ENCODE measurements around the gene DGCR8.

Gene DGCR8

DNA sequence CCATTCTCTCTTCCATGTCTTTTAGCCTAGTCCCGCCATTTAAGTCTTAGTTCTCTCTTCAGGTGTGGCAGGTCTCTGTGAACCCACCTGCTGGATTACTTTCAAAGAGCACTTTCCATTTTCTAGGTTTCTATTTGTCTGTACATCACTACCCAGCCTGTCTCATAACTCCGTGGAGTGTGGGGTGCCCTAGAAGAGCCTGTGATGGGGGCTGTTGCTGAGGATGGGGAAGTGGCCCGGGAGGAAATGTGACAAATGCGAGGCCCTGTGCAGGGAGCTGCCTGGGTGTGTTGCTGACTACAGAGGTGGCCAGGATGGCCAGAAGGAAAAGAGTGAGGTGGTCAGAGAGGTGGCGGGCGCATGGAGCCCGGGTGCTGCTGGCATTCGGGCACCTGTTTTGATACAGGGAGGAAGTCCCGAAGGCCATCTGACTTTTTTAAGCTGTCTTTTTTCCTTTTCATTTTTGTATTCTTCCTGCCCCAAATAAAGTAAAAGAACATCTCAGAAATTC, 10.7 kb downstream of the DGCR8 start:
- DNase-seq (ENCODE audit: low spot score): no peak

DNA sequence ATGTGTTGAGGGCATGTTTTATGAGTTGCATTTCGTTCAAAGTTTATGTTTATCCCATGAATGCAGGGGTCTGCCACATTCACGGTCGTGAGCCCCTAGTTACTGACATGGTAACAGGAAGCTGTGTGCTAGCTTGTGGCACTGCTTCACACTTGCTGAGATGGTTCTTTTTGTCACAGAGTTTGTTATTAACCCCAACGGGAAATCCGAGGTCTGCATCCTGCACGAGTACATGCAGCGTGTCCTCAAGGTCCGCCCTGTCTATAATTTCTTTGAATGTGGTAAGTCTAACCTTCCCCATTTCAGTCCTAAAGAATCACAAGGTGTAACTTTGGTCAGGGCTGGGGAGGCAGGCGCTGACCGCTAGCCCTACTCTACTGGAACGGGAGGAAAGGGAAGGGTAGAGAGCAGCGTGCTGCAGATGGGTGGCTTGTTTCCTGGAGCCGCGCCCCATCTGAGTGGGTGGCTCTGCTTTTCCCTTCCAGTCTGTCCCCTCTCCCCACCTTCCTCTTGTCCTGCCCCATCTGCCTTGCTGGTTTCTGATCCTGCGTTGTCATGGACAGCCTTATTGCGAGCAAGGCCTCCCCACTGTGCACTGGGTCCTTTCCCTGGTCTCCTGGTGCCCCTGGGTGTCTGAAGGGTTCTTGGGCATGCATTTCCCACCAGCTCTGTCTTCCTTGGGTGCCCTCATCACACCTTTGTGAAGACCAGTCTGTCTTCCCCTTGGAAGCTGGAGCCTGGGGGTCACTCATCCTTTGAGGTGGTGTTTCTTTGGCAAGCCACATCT, 11.8 kb downstream of the DGCR8 start:
- DNase-seq (ENCODE audit: low spot score): no peak

DNA sequence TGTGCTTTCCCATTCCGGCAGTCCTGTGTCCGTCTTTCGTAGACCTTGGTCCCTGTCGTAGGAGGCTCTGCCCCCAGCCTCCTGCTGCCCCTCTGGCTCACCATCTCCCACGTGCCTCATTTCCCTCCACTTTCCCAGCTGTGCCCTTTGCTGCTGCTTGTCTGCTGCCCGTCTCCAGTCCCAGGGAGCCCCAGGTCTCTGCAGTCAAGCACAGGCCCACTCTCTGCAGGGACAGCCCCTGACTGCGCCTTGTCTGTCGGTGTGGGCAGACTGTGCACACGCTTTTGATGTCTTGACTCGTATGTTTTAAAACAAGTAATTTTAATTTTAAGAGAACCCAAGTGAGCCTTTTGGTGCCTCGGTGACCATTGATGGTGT, 12.4 kb downstream of the DGCR8 start:
- DNase-seq (ENCODE audit: low spot score): no peak

DNA sequence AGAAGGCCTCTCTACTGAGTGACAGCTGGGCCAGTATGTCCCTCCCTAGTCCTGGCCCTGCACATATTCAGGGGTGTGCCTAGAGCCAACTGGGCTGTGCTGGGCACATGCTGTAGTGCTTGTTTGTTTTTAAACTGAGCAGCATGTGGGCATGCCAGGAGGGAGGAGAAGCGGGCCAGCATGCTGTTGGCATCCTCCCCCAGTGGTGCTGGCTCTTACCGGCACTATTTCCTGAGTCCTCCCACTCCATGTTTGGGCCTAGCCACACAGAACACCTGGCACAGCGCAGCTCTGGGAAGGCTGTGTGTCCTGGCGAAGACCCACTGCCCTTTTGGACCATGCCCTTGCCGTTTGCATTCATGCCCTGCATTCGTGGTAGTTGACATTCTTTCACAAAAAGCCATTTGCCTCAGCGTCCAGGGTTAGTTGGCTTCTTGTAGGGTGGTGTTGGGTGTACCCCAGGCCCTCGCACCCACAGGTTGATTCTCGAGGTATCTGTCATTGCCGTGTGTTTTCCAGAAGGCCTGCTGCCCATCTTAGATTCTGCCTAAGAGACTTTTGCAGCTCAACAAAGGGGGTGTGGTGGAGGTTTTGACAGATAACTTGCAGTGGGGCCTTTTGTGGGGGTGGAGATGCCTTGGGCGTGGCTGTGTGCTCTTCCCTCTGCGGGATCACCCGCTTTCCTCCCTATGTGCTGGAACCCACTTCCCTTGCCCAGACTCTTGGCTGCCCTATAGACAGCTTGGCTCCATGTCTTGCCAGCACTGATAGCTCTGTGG, 13.6 kb downstream of the DGCR8 start:
- DNase-seq (ENCODE audit: low spot score): no peak

DNA sequence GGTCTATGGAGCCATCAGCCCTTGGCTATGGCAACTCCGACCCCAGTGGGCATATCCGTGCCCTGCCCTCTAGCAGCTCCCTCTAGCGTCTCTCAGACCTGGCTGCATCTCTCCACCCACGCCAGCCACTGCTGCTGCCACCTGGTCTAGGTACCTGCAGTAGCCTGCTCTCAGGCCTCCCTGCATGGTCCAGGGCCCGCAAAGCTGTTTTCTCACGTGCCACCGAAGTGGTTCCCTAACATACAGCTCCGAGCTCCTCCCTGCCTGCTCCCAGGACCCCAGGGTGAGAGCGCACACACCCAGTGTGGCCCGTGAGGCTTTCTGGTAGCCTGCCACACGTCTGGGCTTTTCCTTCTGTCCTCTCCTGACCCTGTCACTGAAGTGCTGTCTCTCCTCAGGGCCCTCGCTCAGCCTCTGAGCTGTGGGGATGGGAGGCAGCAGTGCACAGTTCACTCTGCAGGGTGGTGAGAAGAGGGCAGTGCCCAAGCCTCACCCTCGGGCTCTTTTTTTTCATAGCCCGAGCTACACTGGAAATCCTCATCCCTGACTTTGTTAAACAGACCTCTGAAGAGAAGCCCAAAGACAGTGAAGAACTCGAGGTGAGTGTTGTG, 14.3 kb downstream of the DGCR8 start:
- DNase-seq (ENCODE audit: low spot score): no peak

DNA sequence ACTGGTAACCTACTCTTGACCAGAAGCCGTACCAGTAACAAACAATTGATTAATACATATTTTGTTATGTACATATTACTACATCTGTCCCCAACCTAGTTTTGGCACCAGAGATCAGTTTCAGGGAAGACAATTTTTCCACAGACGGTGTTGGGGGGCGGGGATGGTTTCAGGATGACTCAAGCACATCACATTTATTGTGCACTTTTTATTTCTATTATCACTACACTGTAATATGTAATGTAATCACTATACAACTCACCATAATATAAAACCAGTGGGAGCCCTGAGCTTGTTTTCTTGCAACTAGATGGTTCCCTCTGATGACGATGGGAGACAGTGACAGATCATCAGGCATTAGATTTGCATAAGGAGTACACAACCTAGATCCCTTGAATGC, 15.5 kb downstream of the DGCR8 start:
- no peak for DNase-seq (ENCODE audit: low spot score)

DNA sequence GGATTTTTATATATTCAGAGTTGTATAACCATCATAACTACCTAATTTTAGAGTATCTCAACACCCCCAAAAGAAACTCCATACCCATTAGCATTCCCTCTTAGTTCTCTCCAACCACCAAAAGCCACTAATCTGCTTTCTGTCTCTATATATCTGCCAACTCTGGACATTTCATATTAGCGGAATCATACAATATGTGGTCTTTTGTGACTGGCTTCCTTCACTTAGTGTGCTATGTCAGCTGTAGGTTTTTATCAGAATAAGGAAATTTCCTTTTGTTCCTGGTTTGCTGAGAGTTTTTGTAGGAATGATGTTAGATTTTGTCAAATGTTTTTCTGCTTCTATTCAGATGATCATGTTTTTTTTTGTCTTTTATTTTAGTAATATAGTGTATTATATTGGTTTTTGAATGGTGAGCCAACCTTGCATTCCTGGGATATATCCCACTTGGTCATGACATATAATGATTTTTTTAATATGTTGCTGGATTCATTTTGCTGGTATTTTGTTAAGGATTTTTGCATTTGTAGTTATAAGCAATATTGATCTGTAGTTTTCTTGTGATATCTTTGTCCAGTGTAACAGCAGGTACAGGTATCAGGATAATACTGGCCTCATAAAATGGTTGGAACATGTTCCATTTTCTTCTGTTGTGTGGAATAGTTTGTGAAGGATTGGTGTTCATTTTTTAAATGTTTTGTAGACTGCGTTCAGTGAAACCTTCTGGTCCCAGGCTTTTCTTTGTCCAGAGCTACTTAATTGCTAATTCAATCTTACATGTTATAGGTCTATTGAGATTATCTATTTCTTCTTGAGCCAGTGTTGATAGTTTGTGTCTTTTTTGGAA, 16.8 kb downstream of the DGCR8 start:
- no peak for DNase-seq (ENCODE audit: low spot score)

DNA sequence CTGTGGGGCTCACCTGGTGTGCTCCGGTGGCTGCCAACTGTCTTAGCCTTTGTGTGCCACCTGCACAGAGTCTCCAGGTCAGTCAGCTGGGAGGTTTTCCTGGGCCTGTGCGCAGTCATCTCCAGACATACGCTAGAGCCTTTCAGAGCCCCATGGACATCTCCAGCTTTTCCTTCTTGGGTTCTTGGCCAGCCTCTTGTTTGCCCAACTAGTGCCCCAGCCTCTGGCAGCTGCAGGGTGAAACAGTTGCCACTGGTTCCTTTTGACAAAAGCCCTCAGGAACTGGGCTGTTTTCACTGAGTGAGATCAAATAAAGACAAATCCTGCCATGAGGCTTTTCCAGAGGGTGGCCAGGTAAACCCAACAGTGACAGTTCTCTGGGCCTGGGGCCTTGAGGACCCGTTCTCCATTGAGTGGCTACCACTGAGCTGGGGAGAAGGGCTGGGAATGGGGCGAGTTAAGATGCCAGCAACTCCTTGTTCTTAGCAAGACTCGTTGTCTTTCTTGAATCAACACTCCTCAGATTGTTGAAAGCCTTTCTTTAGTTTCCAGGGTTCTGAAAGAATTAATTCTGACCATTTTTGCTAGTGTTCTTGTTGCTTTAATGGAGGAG, 19.2 kb downstream of the DGCR8 start:
- no peak for DNase-seq (ENCODE audit: low spot score)

DNA sequence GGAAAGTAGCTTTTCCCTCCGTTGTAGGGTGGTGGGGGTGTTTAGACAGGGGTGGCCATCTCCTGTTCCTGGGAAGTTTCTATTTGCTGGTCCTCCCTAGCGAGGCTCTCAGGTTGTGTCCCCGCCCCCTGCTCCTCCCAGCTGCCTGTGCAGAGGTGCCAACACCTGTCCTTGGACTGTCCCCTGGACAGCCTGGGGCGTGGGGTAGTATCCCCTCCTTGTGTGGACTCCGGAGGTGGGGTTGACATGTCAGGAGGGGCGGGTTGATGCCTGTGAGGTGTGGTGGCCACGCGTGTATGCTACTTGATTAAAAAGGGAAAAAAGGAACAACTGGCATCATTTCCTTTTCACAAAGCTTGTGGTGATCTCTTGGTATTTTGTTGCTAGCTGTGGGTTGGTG, 21.6 kb downstream of the DGCR8 start:
- no peak for DNase-seq (ENCODE audit: low spot score)

DNA sequence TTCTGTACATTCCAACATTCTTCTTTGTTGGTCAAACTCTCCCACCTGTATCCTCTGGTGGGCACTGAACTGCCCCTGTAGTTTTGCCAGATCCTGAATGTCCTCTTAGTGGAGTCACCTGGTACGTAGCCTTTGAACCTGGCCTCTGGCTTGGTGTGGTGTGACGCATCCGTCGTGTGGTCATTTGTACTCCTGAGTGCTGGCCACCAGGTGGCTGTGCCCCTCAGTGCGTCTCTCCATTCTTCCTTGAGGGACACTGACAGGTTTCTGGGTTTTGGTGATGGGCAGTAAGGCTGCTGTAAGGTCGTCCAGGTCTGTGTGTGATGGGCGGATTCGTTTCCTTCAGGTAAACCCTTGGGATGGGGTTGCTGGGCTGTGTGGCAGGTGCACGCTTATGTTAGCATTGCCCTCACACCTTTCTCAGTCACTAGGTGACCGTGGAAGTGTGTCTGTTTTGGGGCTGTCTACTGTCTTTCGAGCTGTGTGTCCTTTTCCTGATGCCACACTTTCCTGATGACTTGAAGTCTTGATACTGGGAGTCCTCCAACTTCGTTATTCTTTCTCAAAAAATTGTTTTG, 22.3 kb downstream of the DGCR8 start:
- no peak for DNase-seq (ENCODE audit: low spot score)

DNA sequence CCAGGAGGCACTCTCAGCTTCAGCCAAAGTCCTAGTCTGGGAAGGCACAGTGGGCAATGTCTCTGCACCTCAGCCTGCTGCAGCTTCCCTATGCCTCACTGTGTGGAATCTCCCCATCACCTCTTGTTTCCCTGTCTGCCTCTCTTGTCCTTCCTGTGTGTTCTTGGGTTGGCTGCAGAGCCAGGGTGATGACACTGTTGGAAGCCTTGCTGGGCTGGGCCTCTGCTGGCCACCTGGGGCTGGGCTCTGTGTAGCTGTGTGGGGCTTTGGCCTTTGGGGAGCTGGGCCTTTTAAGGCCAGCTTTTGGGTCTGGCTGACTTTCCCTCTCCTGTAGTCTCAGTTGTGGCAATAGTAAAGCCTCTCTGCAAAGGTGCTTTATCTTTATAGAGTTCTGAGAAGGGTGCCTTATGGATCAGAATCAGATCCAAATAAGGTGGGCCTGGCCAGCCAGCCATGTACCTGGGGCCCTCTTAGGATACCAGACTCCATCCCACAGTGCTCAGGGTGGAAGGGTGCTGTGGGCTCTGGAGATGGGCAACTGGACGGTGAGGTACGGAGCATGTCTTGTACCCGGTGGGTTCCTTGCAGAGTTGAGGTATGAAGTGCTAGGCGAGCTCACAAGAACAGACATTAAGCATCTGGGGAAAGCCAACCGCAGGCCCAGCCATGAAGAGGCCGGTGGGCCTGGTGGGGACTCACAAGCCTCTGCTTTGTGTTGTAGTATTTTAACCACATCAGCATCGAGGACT, 25.6 kb downstream of the DGCR8 start:
- no peak for DNase-seq (ENCODE audit: low spot score)

DNA sequence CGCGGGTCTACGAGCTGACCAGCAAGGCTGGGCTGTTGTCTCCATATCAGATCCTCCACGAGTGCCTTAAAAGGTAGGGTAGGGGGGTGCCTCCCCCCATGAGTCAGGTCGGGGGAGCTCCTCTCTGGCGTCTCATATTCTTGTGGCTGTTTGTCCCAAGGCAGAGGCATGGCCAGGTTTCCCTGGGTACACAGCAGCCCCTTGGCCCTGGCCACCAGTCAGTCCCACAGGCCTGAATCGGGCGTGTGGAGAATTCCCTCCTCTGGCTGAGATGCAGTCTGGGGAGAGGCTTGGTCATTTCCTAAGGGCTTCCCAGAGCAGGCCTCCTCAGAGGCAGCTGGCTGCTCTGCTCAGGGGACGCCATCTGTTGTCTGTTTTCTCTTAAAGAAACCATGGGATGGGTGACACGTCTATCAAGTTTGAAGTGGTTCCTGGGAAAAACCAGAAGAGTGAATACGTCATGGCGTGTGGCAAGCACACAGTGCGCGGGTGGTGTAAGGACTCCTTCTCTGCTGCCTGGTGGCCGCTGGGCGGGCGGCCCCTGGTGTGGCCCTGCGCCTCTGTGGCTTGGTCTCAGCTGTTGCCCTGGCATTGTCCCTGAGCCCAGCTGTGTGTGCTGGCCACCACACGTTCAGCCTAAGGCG, 26.3 kb downstream of the DGCR8 start:
- no peak for DNase-seq (ENCODE audit: low spot score)

DNA sequence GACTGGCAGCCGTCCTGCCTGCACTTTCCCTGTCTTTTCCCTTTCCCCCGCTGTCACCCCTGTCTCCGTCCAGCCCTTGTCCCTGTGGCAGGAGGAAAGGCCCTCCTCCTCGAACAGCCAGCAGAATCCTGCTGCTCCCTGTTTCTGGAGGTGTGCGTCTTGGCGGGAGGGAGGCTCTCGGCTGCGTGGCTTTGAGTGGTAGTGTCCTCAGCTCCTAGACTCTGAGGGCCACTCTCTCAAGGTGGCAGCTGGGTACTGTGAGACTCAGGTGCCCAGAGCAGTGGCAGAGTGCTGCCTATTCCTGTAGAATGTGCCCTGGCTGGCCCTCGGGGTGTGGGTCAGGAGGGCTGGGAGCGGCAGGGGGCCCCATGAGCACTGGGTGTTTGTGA, 26.8 kb downstream of the DGCR8 start:
- no peak for DNase-seq (ENCODE audit: low spot score)

DNA sequence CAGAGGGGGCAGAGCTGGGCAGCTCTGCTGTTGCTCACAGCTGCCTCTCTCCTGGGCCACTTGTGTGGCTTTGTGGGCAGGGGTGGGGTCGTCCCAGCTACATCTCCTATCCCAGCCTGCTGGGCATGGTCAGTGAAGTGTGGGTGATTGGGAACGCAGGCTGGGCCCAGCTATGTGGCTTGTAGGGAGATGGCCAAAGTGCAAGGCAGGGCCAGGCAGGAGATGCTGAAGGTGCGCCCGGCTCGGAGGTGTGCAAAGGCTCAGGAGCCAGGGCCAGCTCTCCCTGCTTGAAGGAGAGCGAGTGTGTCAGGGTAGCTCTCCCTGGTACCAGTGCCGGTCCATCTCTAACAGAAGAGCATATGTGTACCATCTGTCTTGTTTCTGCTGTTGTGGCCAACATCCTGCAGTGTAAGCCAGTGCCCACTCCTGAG, 27.4 kb downstream of the DGCR8 start:
- DNase-seq (ENCODE audit: low spot score): no peak

DNA sequence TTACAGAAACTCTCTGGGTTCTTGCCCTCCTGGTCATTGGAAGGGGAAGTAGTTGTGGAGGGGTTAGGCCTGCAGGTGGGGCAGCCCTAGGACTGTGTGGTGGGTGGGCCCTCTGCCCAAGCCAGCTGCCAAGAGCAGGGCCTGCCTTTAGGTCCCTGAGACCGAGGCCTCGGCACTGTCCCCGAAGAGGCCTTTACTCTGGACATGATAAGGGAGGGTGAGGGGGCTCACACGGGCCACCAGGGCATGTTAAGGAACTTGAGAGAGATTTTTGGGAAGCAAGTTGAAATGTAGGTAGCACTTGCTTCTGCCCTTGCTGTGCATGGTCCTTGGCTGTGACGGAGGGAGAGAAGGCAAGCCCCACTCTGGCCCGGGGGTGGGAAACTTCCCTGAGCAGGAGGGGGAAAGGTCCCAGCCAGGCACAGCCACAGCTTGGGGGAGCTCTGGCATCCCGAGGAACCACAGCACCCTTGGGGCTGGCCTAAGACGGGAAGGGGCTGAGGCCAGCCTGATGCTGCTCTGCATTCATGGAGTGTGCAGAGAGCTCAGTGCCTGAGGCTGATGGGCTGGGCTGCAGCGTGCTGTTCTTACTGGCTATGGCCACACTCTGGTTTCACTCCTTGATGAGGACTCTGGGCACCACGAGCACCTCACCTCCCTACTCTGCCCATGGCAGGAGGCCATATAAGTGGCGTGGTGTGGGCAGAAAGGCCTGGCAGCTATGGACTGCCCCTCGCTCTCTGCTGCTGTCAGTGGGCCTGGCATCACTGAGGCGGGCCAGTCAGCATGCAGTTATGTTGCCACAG, 28.1 kb downstream of the DGCR8 start:
- DNase-seq (ENCODE audit: low spot score): no peak

DNA sequence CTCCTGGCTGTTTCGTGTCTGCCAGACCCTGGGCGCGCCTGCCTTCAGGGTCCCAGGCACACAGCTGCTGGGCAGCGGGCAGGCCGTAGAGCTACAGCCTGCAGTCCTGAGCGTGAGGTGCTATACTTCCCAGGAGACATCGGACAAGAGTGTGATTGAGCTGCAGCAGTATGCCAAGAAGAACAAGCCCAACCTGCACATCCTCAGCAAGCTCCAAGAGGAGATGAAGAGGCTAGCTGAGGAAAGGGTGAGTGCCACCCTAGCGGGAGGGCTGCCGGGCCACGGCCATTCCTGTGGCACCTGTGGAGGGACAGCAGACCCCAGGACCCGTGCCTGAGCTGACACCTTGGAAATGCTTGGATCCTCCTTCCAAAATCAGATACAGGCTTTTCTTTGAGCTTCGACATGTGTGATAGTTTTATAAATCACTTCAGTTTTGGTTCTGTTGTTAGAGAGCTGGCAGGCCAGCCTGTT, 28.8 kb downstream of the DGCR8 start:
- no peak for DNase-seq (ENCODE audit: low spot score)

DNA sequence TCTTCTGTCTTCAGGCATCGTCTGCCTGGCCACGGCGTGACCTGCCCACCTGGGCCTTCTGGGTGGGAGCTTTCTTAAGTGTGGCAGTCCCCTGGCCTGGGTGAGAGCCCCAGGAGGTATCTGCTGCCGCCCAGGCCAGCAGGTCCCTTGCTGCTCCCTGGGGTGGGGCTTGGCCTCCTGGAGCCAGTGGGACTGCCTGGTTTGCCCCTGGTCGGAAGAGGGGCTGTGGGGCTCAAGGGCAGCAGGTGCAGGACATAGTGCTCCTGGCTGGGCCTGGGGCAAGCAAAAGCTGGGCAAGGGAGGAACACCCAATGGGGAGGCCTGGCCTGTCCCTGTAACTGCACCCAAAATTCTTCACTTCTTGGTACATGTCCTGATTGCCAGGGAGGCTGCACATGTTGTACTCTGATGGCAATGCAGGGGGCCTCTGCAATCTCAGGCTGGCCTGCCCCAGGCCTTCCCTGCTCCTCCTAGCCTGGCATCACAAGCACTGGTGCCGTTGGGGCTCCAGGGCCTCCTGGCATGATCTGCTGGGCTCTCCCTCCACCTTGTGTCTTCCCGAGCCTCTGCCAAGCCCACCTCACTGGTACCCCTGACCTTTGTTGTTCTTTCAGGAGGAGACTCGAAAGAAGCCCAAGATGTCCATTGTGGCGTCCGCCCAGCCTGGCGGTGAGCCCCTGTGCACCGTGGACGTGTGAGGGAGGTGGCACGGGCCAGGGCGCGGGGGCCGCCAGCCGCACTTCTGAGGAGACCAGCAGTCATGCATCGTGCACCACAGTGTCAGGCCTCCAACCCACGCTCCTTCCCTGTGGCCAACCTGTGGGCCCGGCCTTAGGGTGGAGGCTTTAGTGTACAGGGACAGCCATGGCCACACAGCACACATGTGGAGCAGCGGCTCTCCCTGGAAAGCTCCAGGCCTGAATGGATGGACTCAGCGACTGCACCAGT, 29.6 kb downstream of the DGCR8 start:
- DNase-seq (ENCODE audit: low spot score): no peak
